ENCODE measurements around the gene SIPA1. TPM values are rescaled to one million over a fixed set of nuclear protein-coding genes. Genes with fewer than 3 reads are reported as not detected.

The SIPA1 gene
- total and polyA plus RNA-seq, 2 of the 8 experiments (the other 6 are each of a cell fraction or from before 2014, with no cell fraction given), result 35.3 to 72.2 TPM

- no peak for TF ChIP-seq E2F6 (IDR thresholded peaks at IDR 0.05)
- no peak for TF ChIP-seq ATF3 (IDR thresholded peaks at IDR 0.05; ENCODE audit: insufficient read depth, low read depth, low read length)
- peak; percentile 93 for TF ChIP-seq CREB1 (IDR thresholded peaks at IDR 0.05)
- no peak for TF ChIP-seq CBX5 (IDR thresholded peaks at IDR 0.05; ENCODE audit: low read depth, low read length)
- no peak for TF ChIP-seq SUZ12 (IDR thresholded peaks at IDR 0.05; ENCODE audit: low read length)
- TF ChIP-seq RFX5 (IDR thresholded peaks at IDR 0.05; ENCODE audit: borderline replicate concordance, low read depth, low read length), result no peak
- peak in 1 of 2 experiments; percentile 46; a peak in 1 of 3 replicates for TF ChIP-seq EP300 (IDR thresholded peaks at IDR 0.05; ENCODE audit: borderline replicate concordance in 1 of 2, low read depth in 2 of 2, low read length in 2 of 2)
- 0 out of 2 replicates have a peak, but pooled peaks have one; percentile 31 for TF ChIP-seq RBBP5 (IDR thresholded peaks at IDR 0.05; ENCODE audit: borderline replicate concordance, low read depth, low read length)
- no peak; the same call in 1 of the 2 replicates for TF ChIP-seq POLR2AphosphoS5 (IDR thresholded peaks at IDR 0.05; ENCODE audit: low read depth, low read length)
- no peak for TF ChIP-seq JUN (IDR thresholded peaks at IDR 0.05; ENCODE audit: low read depth, low read length)
- no peak for TF ChIP-seq MAFK (IDR thresholded peaks at IDR 0.05; ENCODE audit: low read depth, low read length)
- peak; percentile 92 for TF ChIP-seq SRF (IDR thresholded peaks at IDR 0.05; ENCODE audit: low read depth, low read length)
- TF ChIP-seq SIRT6 (IDR thresholded peaks at IDR 0.05; ENCODE audit: low read length), result no peak
- TF ChIP-seq SIN3A (conservative IDR thresholded peaks at IDR 0.05 in 1 of 2, IDR thresholded peaks at IDR 0.05 in 1 of 2; ENCODE audit: low read depth in 1 of 2, low read length in 2 of 2), result peak; percentile 84 to 88
- no peak for TF ChIP-seq FOSL1 (IDR thresholded peaks at IDR 0.05; ENCODE audit: insufficient read depth, low read depth, low read length)
- TF ChIP-seq GABPA (IDR thresholded peaks at IDR 0.05; ENCODE audit: borderline replicate concordance, insufficient read depth, low read length), result peak; percentile 93; the same call in 1 of the 2 replicates
- no peak for TF ChIP-seq KDM1A (IDR thresholded peaks at IDR 0.05; ENCODE audit: borderline replicate concordance, low read length)
- TF ChIP-seq POLR2A (IDR thresholded peaks at IDR 0.05; ENCODE audit: control extremely low read depth in 1 of 2, low read depth in 2 of 2, low read length in 2 of 2), result 0 out of 3 replicates have a peak, but pooled peaks of 1 of the 2 experiments have one; percentile 49
- TF ChIP-seq CEBPB (IDR thresholded peaks at IDR 0.05; ENCODE audit: low read depth, low read length), result no peak
- no peak for TF ChIP-seq TCF12 (IDR thresholded peaks at IDR 0.05; ENCODE audit: low read depth, low read length)
- no peak for TF ChIP-seq ASH2L (IDR thresholded peaks at IDR 0.05; ENCODE audit: low read length)
These were observed 22.5 kb upstream of the SIPA1 start, which contains the start of gene PCNX3 (continued) for GRCh38 chr11:65615229-65615949.

Data from H1 (cell line).